Ectodermal cell (in vitro differentiated cells): Measurements from ENCODE around the gene LIPC.

ENCODE experiments used
- H3K27ac ChIP-seq: 2 replicates; pipeline ENCODE4 v1.7.0; 2013; ENCODE audit warnings: mild to moderate bottlenecking, low read depth, low read length; ENCODE audit not compliant: insufficient read depth, poor library complexity, severe bottlenecking
- H3K27me3 ChIP-seq: 2 replicates; pipeline ENCODE4 v1.7.0; 2013; ENCODE audit warnings: mild to moderate bottlenecking, low read length; ENCODE audit not compliant: insufficient read depth, control insufficient read depth, poor library complexity, severe bottlenecking
- H3K36me3 ChIP-seq: one replicate; pipeline ENCODE4 v1.7.0; 2013; ENCODE audit warnings: low read length; ENCODE audit not compliant: control insufficient read depth, insufficient read depth
- H3K4me1 ChIP-seq: one replicate; pipeline ENCODE4 v1.7.0; 2013; ENCODE audit warnings: low read length; ENCODE audit not compliant: control insufficient read depth, insufficient read depth
- H3K4me3 ChIP-seq: 2 replicates; pipeline ENCODE4 v1.7.0; 2013; ENCODE audit warnings: low read depth, low read length, control low read depth; ENCODE audit not compliant: insufficient read depth
- H3K9me3 ChIP-seq: 2 replicates; pipeline ENCODE4 v1.7.0; 2013; ENCODE audit warnings: mild to moderate bottlenecking, low read length, moderate library complexity; ENCODE audit not compliant: control insufficient read depth
- WGBS, 2 experiments: methylation state at CpG; one replicate each; pipeline ENCODE4 v1.1.7; 2013; ENCODE audit warnings: missing lambda C conversion rate in 2 of 2; 5-methylcytosine and 5-hydroxymethylcytosine counted together

LIPC gene

GRCh38 chr15:58471348-58471747 lies 39.6 kb downstream of the LIPC start:
- H3K36me3 ChIP-seq = no peaks in the 10 kb centered on the region
- H3K4me3 ChIP-seq = no peak overlapping the region
- no peak overlapping the region for H3K27ac ChIP-seq
- H3K27me3 ChIP-seq = no peaks in the 10 kb centered on the region
- H3K4me1 ChIP-seq = peaks cover 28% of the 10 kb centered on the region
- H3K9me3 ChIP-seq = no peaks in the 10 kb centered on the region
- 87% methylated on average over 1 of the region's 1 CpG for WGBS, 2 experiments

- Histone ChIP-seq H3K27me3 (no peaks in the 10 kb centered on the region), H3K36me3 (no peaks in the 10 kb centered on the region), H3K4me1 (peaks cover 35% of the 10 kb centered on the region), H3K4me3 (no peak overlapping the region), H3K27ac (no peak overlapping the region), H3K9me3 (no peaks in the 10 kb centered on the region)
- 83 to 86% methylated on average over 4 of the region's 4 CpGs for WGBS, 2 experiments
These were observed 40.4 kb downstream of the LIPC start for GRCh38 chr15:58472221-58472620.

DNA sequence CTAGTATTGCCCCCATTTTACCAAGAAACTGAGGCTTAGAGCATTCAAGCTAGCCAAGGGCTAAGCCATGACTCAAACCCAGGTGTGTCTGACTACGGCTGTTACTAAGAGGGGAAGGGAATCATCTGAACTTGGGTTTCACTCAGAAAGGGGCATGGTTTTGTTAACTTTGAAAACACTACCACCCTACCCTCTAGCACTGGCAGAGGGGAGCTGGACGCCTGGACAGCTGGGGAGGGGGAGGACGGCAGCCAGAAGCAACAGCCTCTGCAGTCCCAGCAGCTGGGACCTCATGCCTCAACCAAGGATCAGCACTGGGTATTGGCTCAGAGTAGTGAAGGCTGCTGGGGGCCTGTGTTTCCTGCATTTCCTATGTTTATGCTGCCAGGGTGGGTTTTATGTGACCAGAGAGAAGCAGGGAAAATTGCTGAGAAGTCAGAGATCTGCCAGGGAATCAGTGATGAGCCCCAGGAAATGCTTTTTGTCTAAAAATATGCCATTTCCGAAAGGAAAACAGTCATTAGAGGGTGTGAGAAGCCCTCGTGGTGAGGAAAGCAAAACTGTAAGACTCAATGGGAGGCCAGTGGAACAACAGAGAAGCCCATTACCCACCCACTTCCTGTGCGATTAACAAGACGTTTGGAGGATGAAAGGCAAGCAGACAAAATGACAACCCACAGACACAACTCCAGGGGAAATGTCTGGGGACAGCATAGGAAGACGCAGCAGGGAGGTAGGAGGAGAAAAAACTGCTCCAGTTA lies 41.2 kb downstream of the LIPC start:
- 60 to 66% methylated on average over 7 to 8 of the region's 8 CpGs for WGBS, 2 experiments
- no peak overlapping the region for H3K4me3 ChIP-seq
- no peak overlapping the region for H3K27ac ChIP-seq
- peaks cover 35% of the 10 kb centered on the region for H3K4me1 ChIP-seq
- no peaks in the 10 kb centered on the region for H3K36me3 ChIP-seq
- no peaks in the 10 kb centered on the region for H3K27me3 ChIP-seq
- H3K9me3 ChIP-seq = no peaks in the 10 kb centered on the region

- Histone ChIP-seq H3K27ac (no peak overlapping the region), H3K4me1 (peaks cover 35% of the 10 kb centered on the region)
These were observed 41.9 kb downstream of the LIPC start for GRCh38 chr15:58473724-58474123.

GRCh38 chr15:58474741-58475323 lies 43.0 kb downstream of the LIPC start:
- H3K4me3 ChIP-seq = no peak overlapping the region
- 96 to 100% methylated on average over 1 of the region's 1 CpG for WGBS, 2 experiments
- H3K9me3 ChIP-seq = no peaks in the 10 kb centered on the region
- no peaks in the 10 kb centered on the region for H3K27me3 ChIP-seq
- H3K27ac ChIP-seq = no peak overlapping the region
- H3K36me3 ChIP-seq = no peaks in the 10 kb centered on the region
- H3K4me1 ChIP-seq = peaks cover 28% of the 10 kb centered on the region

More at GRCh38 chr15:58473724-58474123, 41.9 kb downstream of the LIPC start:
- H3K36me3 ChIP-seq = no peaks in the 10 kb centered on the region
- 87 to 95% methylated on average over 2 of the region's 2 CpGs for WGBS, 2 experiments
- no peak overlapping the region for H3K4me3 ChIP-seq
- H3K27me3 ChIP-seq = no peaks in the 10 kb centered on the region
- no peaks in the 10 kb centered on the region for H3K9me3 ChIP-seq

GRCh38 chr15:58475573-58476524 lies 44.1 kb downstream of the LIPC start:
- Histone ChIP-seq H3K4me3 (no peak overlapping the region), H3K27ac (no peak overlapping the region), H3K9me3 (no peaks in the 10 kb centered on the region), H3K4me1 (peaks cover 28% of the 10 kb centered on the region), H3K36me3 (no peaks in the 10 kb centered on the region), H3K27me3 (no peaks in the 10 kb centered on the region)
- WGBS, 2 experiments = 83 to 85% methylated on average over 7 of the region's 7 CpGs

DNA sequence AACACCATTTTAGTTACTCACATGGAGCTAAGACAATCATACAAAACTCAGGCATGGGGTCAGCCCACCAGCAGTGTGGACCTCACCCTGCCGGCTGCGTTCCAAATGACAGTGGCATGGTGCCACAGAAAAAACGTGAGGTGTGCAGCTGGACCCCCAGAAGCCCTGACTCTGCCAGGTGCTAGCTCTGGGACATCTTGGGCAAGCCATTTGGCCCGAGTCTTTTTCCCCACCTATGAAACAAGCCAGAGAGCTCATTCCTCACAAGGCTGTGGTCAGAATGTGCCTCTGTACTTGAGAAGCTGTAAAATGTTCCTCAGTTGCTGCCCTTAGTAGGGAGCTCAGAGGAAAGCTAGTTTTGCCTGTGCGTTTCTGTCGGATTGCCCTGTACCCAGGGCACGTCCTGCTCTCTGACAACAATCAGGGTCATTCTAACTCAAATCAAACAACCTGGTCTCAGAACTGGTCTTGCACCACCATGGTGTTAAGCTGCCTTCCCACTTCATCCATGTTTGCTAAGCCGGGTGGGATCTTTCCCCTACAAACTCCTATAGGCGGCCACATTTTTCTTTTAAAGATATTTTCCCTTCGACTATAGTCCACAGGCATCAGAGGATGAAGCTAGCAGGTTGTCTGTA lies 44.9 kb downstream of the LIPC start:
- Histone ChIP-seq H3K27me3 (no peaks in the 10 kb centered on the region), H3K9me3 (no peaks in the 10 kb centered on the region), H3K27ac (no peak overlapping the region), H3K36me3 (no peaks in the 10 kb centered on the region), H3K4me3 (no peak overlapping the region), H3K4me1 (peaks cover 28% of the 10 kb centered on the region)
- 80 to 84% methylated on average over 10 of the region's 10 CpGs for WGBS, 2 experiments

DNA sequence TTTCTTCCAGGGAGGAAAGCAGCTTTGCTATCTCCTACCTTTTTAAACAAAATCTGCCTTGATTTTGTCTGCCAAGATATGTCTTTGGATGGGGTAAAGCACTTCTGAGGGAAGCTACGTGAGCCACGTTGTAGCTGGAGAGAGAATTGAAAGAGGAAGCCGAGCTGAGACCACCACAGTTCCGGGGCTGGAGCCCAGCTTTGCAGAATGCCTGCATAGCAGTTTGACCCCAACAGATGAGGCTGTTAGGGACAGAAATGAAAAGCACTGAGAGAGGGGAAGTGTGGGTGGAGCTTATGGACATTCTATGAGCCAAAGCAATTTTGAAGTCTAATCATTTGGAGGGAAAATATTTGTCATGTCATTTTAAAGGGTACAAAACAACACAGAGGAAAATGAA lies 45.4 kb downstream of the LIPC start:
- Histone ChIP-seq H3K9me3 (no peaks in the 10 kb centered on the region), H3K27me3 (no peaks in the 10 kb centered on the region), H3K4me3 (no peak overlapping the region), H3K27ac (no peak overlapping the region), H3K36me3 (no peaks in the 10 kb centered on the region), H3K4me1 (peaks cover 28% of the 10 kb centered on the region)
- 77 to 80% methylated on average over 4 of the region's 4 CpGs for WGBS, 2 experiments

DNA sequence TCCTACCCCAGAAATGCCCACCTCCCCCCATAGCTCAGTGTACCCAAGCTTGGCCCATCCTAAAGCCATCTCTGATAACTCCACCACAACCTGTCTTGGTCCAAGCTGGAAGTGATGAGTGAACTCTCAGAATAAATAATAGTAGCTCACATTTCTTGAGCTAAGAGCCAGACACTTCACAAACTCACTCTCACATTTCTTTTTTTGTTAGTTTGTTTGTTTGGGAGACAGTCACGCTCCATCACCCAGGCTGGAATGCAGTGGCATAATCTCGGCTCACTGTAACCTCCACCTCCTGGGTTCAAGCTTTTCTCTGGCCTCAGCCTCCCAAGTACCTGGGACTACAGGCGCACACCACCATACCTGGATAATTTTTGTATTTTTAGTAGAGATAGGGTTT lies 46.2 kb downstream of the LIPC start:
- H3K4me1 ChIP-seq = peaks cover 27% of the 10 kb centered on the region
- no peaks in the 10 kb centered on the region for H3K36me3 ChIP-seq
- WGBS, 2 experiments = 89 to 94% methylated on average over 3 of the region's 3 CpGs

More for the DNA sequence above, 46.2 kb downstream of the LIPC start:
- Histone ChIP-seq H3K27ac (no peak overlapping the region), H3K27me3 (no peaks in the 10 kb centered on the region), H3K9me3 (no peaks in the 10 kb centered on the region), H3K4me3 (no peak overlapping the region)
